ENCODE data around the gene ACOT8. TPM values are rescaled to one million over a fixed set of nuclear protein-coding genes. Genes with fewer than 3 reads are reported as not detected.

Gene ACOT8
- total RNA-seq, 1 donor from 2014 or later, result 50.6 TPM

DNA sequence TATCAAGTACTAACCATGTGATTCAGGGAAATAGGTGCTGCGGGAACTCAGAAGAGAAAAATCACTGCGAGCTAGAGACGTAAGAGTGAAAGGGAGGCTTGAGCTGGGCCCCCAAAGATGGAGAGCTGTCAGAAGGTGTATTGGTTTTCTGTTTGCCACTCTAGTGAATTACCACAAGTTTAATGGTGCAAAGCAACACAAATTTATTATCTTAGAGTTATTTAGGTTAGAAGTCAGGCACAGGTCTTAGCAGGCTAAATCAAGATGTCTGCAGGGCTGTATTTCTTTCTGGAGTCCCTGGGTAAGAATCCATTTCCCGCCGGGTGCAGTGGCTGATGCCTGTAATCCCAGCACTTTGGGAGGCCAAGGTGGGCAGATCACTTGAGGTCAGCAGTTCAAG, 2.7 kb upstream of the ACOT8 start:
- intact Hi-C loops (cut with DNase I), result no loop called here
- Histone ChIP-seq H3K27me3 (no peaks in the 10 kb centered on the region), H3K36me3 (peaks cover 0 to under 1% of the 10 kb centered on the region in 2 donors), H3K9me3 (no peaks in the 10 kb centered on the region), H3K4me3 (no peak overlapping the region), H3K4me1 (peaks cover 30% of the 10 kb centered on the region), H3K27ac (no peak overlapping the region)
- no peak for DNase-seq (ENCODE audit: extremely low spot score in 2 of 2)
- TF ChIP-seq POLR2AphosphoS5 (IDR thresholded peaks at IDR 0.05; ENCODE audit: insufficient read depth in 1 of 2, low read depth in 1 of 2) (no peak), POLR2A (IDR thresholded peaks at IDR 0.05) (no peak)
- TF ChIP-seq, protein P1, sequence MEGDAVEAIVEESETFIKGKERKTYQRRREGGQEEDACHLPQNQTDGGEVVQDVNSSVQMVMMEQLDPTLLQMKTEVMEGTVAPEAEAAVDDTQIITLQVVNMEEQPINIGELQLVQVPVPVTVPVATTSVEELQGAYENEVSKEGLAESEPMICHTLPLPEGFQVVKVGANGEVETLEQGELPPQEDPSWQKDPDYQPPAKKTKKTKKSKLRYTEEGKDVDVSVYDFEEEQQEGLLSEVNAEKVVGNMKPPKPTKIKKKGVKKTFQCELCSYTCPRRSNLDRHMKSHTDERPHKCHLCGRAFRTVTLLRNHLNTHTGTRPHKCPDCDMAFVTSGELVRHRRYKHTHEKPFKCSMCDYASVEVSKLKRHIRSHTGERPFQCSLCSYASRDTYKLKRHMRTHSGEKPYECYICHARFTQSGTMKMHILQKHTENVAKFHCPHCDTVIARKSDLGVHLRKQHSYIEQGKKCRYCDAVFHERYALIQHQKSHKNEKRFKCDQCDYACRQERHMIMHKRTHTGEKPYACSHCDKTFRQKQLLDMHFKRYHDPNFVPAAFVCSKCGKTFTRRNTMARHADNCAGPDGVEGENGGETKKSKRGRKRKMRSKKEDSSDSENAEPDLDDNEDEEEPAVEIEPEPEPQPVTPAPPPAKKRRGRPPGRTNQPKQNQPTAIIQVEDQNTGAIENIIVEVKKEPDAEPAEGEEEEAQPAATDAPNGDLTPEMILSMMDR (IDR thresholded peaks at IDR 0.05), result no peak

- intact Hi-C loops (cut with DNase I), result no loop called here
- no peak for TF ChIP-seq POLR2A (IDR thresholded peaks at IDR 0.05)
- no peak for TF ChIP-seq POLR2AphosphoS5 (IDR thresholded peaks at IDR 0.05; ENCODE audit: insufficient read depth in 1 of 2, low read depth in 1 of 2)
- TF ChIP-seq, protein P1 (IDR thresholded peaks at IDR 0.05), result no peak
Measured at GRCh38 chr20:45857882-45858216, 657 bp upstream of the ACOT8 start.

DNA sequence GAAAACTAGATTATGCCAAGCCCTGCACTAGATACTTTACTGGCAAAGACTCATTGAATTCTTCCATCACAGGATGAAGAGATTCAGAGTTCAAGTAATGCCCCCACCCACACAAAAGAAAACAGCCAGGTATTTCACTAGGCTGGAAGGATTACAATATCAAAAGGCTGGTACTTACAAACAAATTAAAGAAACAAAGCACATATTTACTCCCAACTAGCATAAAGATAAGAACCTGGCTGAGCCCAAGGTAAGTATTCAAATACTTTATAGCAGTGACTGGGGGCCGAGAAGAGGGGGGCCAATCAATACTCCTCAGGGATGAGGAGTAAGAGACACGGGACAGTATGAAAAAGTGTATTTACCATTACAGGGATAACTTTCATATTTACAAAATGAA, 3.7 kb downstream of the ACOT8 start:
- no peaks in the 10 kb centered on the region for H3K9me3 ChIP-seq
- TF ChIP-seq, protein P1 (IDR thresholded peaks at IDR 0.05), result no peak
- no peak for TF ChIP-seq POLR2AphosphoS5 (IDR thresholded peaks at IDR 0.05; ENCODE audit: insufficient read depth in 1 of 2, low read depth in 1 of 2)
- no peak for TF ChIP-seq POLR2A (IDR thresholded peaks at IDR 0.05)
- intact Hi-C loops (cut with DNase I), result no loop called here
- no peaks in the 10 kb centered on the region for H3K27me3 ChIP-seq
- H3K27ac ChIP-seq, result no peak overlapping the region
- H3K4me1 ChIP-seq, result peaks cover 43% of the 10 kb centered on the region
- H3K4me3 ChIP-seq, result no peak overlapping the region
- DNase-seq (ENCODE audit: extremely low spot score in 2 of 2), result no peak
- peaks cover 0 to 25% of the 10 kb centered on the region in 2 donors for H3K36me3 ChIP-seq

More at GRCh38 chr20:45857882-45858216, 657 bp upstream of the ACOT8 start:
- H3K4me1 ChIP-seq, result peaks cover 43% of the 10 kb centered on the region
- peak overlapping the region; percentile 74 to 83 for H3K4me3 ChIP-seq
- H3K9me3 ChIP-seq, result no peaks in the 10 kb centered on the region
- H3K36me3 ChIP-seq, result peaks cover 0 to 11% of the 10 kb centered on the region in 2 donors
- no peaks in the 10 kb centered on the region for H3K27me3 ChIP-seq
- no peak for DNase-seq (ENCODE audit: extremely low spot score in 2 of 2)
- peak overlapping the region; percentile 63 for H3K27ac ChIP-seq

DNA sequence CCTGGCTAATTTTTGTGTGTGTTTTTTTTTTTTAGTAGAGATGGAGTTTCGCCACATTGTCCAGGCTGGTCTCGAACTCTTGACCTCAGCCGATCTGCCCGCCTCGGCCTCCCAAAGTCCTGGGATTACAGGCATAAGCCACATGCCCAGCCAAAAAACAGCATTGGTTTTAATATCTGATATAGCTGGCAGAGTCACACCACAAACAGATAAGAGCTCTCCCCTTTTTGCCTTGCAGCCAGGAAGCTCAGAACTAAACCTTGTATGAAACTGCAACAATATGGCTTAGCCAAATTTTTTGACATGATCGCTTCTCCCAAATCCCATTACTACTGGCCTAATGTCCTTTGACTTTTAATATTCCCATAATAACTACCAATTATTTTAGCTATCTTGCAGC, 4.9 kb downstream of the ACOT8 start:
- TF ChIP-seq POLR2A (IDR thresholded peaks at IDR 0.05) (no peak), POLR2AphosphoS5 (IDR thresholded peaks at IDR 0.05; ENCODE audit: insufficient read depth in 1 of 2, low read depth in 1 of 2) (no peak)
- TF ChIP-seq, protein P1 (IDR thresholded peaks at IDR 0.05), result no peak
- Histone ChIP-seq H3K4me1 (peaks cover 33% of the 10 kb centered on the region), H3K27me3 (no peaks in the 10 kb centered on the region), H3K36me3 (peaks cover 0 to 34% of the 10 kb centered on the region in 2 donors), H3K27ac (no peak overlapping the region), H3K9me3 (no peaks in the 10 kb centered on the region), H3K4me3 (no peak overlapping the region)
- intact Hi-C loops (cut with DNase I), result no loop called here
- DNase-seq (ENCODE audit: extremely low spot score in 2 of 2), result no peak

- no peaks in the 10 kb centered on the region for H3K9me3 ChIP-seq
- no peaks in the 10 kb centered on the region for H3K27me3 ChIP-seq
- H3K27ac ChIP-seq, result no peak overlapping the region
- H3K36me3 ChIP-seq, result peaks cover 0 to 41% of the 10 kb centered on the region in 2 donors
- TF ChIP-seq POLR2AphosphoS5 (IDR thresholded peaks at IDR 0.05; ENCODE audit: insufficient read depth in 1 of 2, low read depth in 1 of 2) (no peak), POLR2A (IDR thresholded peaks at IDR 0.05) (no peak)
- TF ChIP-seq, protein P1 (IDR thresholded peaks at IDR 0.05), result no peak
- intact Hi-C loops (cut with DNase I), result no loop called here
- no peak for DNase-seq (ENCODE audit: extremely low spot score in 2 of 2)
- H3K4me3 ChIP-seq, result no peak overlapping the region
- H3K4me1 ChIP-seq, result peaks cover 29% of the 10 kb centered on the region
Measured at GRCh38 chr20:45851501-45851900, 5.7 kb downstream of the ACOT8 start.
